Right lobe of liver (tissue), 4 donors: ENCODE data around the gene GRIP1.

Experiments used
- CTCF ChIP-seq, 4 donors: fragments of 200-600 bp in 3 of 4; fragments of 450-650 bp in 1 of 4; IDR thresholded peaks; one replicate each; pipeline versions ENCODE4 v1.5.1 to v1.8.0; 2016 to 2022; ENCODE audit warnings: antibody characterized with exemption in 4 of 4, mild to moderate bottlenecking in 2 of 4
- POLR2A ChIP-seq: fragments of 450-650 bp; IDR thresholded peaks from one replicate; pipeline ENCODE4 v1.6.1; 2017; ENCODE audit warnings: antibody characterized with exemption, mild to moderate bottlenecking
- donor health status: DM: no; HTN: no; CAD: no.
- donor health status: DM: no; HTN: no; CAD: no.
- donor health status: DM: no; HTN: yes; CAD: no.

GRCh38 chr12:66708704-66709456 lies 30.0 kb upstream of the GRIP1 start:
- TF ChIP-seq CTCF (IDR thresholded peaks at IDR 0.05) (peak; percentile 22 to 48 (median 44)), POLR2A (no peak)
